ENCODE measurements around the gene UBE2G2.
A peak's percentile ranks its signal among the peaks of the same experiment; 100 is the strongest.

The UBE2G2 gene

DNA sequence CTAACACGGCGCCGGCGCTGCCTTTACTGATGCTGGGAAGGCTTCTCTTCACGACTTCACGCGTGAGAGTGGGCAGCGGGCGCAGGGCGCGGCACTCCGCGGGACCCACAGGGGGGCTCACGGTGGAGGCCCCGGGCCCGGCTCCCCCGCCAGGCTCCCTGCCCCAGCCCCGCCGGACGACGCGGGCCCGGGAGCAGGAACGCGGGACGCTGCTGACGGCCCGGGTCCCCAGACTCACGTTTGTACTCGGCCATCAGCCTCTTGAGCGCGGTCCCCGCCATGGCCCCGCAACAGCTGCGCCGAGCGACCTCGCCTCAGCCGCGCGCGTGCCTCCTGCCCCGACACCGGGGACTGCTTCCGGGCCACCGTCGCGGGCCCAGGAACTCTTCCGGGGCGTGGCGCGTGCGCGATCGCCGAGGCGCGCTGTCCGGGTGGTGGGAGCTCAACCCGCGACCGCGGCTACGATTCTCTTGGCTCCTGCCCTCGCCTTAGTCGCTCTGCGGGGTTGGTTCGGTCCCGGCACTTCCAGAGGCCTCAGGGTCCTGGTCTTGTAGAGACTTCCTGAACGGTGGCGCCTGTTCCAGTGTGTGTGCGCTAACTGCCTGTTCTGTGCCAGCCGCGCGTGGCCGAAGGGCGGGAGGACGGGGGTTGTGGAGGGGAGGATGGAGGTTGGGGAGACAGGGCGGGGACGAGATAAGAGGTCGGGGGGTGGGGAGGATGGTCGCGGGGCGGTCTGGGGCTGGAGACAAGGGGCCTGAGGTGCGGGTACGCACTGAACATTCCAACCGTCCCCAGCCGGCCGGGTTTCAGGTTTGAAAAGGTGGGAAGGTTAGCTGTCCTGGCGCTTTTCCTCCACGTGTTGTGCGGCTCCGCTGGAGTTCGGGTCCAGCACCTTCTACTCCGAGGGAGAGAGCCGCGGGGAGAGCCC lies at the start of gene UBE2G2:
TSS of gene UBE2G2 (minus strand) at position 353 of the 928 bp plus-strand sequence. CDS start at position 281, 72 bp downstream.
- DNase-seq, result peak; percentile 7 to 68

GRCh38 chr21:44850905-44851657 lies 49.5 kb upstream of the UBE2G2 start:
- no peak for DNase-seq

- DNase-seq, result no peak
Observed at GRCh38 chr21:44850208-44850800, 48.7 kb upstream of the UBE2G2 start.

- DNase-seq, result no peak
Observed at GRCh38 chr21:44849616-44850130, 48.1 kb upstream of the UBE2G2 start.

- no peak for DNase-seq
Observed at GRCh38 chr21:44848821-44849521, 47.4 kb upstream of the UBE2G2 start.

DNA sequence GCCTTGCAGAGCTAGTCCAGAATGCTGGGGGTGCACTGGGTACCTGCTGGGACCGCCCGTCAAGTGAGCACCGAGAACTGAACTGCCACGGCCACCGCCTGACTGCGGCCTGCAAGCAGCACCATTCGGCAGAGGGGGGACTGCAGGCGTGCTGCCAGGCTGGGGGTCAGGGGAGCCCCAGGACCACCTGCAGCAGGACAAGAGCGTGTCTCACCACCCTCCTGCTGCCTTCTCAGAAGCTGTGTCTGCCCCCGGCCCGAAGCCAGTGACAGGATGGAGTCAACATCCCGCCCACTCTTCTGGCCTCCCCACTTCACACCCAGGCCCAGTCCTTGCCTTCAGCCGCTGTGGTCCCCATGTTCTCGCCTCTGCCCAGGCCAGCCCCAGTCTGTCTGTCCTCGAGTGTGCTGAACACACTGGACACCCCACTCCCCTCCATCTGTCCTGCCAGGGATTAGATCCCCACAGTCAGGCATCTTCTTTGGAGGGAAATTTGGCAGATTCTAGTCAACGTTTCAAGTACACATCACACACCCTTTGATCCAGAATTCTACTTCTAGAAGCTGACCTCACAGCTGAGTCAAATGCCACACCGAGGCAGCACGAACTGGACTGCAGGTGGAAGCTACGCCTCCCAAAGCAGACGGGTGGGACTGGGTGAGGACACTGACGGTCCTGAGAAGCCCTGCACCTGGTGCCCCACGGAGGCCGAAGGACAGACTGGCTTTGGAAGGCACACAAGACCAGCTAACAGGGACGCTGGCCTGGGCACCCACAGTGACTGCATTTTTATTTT lies 45.8 kb upstream of the UBE2G2 start:
- no peak for DNase-seq

- DNase-seq, result no peak
Observed at GRCh38 chr21:44846485-44847260, 45.1 kb upstream of the UBE2G2 start.

GRCh38 chr21:44846224-44846484 lies 44.5 kb upstream of the UBE2G2 start:
- no peak for DNase-seq

- peak; percentile 29 to 62 for DNase-seq
Observed at GRCh38 chr21:44845418-44846223, 44.0 kb upstream of the UBE2G2 start.

- DNase-seq, result no peak
Observed at GRCh38 chr21:44844256-44844655, 42.6 kb upstream of the UBE2G2 start.

DNA sequence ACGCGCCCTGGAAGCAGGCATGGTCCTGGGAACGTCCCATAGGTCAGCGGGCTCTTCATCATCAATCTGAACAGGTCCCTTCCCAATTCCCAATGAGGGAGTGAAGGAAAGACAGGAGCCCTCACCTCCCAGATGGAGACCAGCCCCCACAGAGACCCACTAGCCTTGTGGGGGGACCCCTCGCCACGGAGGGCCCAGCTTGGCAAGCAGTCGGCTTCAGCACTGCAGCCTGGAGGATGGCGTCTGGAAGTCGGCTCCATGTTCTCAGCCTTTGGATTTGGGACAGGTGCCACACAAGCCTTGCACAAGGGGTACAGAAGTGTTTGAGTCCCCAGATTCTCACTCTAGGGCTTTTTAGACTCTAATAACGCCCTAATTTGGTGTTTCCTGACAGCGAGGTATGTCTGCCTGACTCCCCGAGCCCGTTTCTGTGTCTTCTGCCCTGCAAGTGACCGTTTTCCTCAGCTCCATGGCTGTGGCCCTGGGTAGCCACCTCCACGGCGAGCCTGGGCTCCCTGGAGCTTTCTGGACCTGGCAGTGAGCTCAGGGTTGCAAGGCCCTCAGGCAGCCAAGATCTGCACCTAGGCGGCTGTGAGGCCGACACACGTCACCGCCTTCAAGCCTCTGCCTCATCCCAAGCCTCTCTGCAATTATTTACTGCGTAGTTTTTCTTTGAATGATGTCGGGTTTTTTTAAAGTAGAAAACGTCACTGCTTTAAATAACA lies 41.3 kb upstream of the UBE2G2 start:
- no peak for DNase-seq

GRCh38 chr21:44842087-44842486 lies 40.5 kb upstream of the UBE2G2 start:
- DNase-seq, result no peak

DNA sequence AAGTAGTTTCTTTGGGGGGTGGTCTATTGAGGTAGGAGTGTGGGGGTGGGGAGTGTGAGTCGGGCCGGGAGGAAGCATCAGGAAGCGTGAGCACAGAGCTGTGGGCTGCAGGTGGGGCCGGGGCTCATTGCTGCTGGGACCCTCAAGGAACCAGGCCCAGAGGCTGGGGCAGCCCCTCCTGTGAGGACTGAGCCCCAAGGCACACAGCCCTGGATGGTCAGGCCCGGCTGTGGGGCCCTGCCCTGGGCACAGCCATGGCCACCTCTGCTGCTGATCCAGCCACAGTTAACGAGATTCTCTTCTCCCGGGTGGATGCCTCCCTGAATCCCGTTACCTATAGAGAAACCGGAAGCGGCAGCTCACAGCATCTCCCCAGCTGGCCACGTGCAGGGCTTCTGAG lies 39.2 kb upstream of the UBE2G2 start:
- no peak for DNase-seq

DNA sequence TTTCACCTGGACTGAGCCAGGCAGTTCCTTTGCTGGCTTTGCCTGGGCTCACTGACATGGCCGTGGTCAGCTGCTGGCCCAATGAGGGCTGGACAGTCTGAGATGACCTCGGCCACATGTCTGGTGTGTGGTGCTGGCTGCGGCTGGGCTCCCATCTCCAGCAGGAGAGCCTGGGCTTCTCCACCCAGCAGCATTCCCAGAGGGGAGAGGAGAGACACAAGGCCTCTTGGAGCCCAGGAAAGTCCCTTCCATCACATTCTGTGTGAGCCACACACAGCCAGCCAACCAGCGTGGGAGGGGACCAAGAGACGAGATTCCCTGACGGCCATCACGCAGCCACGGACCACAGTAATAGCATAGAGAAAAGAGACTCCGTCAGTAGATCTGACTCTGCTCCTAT lies 37.3 kb upstream of the UBE2G2 start:
- no peak for DNase-seq

GRCh38 chr21:44838039-44838895 lies 36.6 kb upstream of the UBE2G2 start:
- no peak for DNase-seq

DNA sequence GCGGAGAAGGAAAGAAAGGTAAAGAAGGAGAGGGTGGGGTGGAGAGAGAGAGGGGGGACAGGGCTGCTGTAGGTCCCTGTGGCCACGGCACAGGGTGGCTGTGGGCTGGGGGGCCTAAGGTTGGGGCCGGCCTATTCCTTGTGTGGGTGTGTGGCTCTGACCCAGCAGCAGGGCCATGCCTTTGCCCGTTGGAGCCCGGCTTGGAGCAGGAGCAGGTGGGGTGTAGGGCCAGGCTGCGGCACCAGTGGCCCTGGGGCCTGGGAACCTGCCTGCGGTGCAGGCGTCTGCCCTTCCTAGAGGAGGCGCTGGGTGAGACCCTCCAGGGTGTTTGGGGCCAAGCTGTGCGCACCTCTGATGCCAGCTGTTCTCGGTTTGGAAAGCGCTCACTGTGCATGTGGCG lies 35.9 kb upstream of the UBE2G2 start:
- DNase-seq, result no peak

DNA sequence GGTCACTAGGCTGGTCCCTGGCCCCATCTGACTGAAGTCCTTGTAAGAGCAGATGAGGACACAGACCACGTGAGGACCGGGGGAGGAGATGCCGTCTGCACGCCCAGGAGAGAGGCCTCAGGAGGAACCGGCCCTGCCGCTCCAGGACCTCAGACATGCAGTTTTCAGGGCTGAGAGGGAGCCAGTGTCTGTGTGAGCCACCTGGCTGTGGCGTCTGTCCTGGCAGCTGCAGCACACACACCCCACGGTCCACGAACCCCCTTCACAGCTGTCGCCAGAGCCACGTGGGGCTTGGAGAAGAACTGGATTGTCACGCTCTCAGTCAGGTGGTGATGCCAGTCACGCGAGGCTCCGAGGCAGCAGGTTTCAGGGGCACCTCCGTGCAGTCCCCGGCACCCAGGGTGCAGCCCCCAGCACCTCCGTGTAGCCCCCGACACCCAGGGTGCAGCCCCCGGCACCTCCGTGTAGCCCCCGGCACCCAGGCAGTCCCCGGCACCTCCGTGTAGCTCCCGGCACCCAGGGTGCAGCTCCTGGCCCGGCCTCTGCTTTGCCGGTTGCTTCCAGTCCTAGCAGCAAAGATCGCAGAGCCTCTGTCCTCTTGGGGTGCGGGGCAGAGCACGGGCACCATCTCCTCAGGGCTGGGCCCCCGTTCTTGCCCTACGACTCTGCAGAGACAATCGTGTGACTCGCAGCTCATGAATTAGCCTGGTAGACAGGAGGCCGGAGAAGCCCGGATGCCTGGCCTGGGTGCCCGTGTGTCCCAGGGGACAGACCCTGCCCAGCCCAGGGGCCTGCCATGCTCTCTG lies 35.2 kb upstream of the UBE2G2 start:
- no peak for DNase-seq

DNA sequence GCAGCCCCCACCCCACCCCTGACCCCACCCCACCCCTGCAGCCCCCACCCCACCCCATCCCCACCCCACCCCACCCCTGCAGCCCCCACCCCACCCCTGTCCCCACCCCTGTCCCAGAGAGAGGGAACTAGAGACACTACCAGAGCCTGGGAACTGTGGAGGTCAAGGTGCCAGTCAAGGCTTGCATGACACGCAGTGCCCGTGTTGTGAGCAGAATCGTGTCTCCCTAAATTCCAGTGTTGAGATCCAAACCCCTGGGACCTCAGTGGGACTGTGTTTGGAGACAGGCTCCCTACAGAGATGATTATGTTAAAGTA lies 34.7 kb upstream of the UBE2G2 start:
- no peak for DNase-seq
